ENCODE measurements around the gene FAT4. TPM values are rescaled to one million over a fixed set of nuclear protein-coding genes. Genes with fewer than 3 reads are reported as not detected.

FAT4 gene
- total RNA-seq, 1 experiment from 2014 or later: 4.5 TPM

DNA sequence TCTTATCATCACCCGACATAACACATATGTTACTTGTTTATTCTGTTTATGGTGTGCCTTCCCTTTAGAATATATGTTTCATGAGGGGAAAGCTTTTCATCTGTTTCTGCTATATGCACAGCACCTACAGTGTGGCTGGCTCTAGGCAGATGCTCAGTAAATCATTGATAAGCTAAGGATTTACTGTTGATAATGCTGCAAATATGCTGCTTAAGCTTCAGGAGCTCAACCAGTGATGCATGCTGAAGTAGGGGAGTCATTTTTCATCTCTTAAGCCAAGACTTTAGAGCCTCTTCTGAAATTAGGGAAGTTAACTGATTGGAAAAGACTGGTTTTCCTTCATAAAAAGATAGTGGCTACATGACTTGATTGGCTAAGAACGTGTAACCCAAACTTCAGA is 16.4 kb downstream of the FAT4 start:
- ChIA-PET POLR2A (ENCODE audit: unreplicated experiment) (no interaction called here), CTCF (no interaction called here)
- Histone ChIP-seq H3K9me3 (ENCODE audit: insufficient read depth, low read depth) (no peaks in the 10 kb centered on the region), H4K20me1 (ENCODE audit: insufficient read depth) (no peaks in the 10 kb centered on the region; the same call in 1 of the 2 replicates), H3K9me2 (ENCODE audit: insufficient read depth) (no peaks in the 10 kb centered on the region), H3K27ac (no peak overlapping the region), H3K4me3 (no peak overlapping the region), H3K4me1 (replicated peaks; ENCODE audit: insufficient read depth) (no peaks in the 10 kb centered on the region), H3F3A (ENCODE audit: insufficient read depth, low read depth) (no peaks in the 10 kb centered on the region), H3K4me2 (no peak overlapping the region), H3K36me3 (ENCODE audit: low read depth) (no peaks in the 10 kb centered on the region), H3K27me3 (ENCODE audit: insufficient read depth, low read depth) (no peaks in the 10 kb centered on the region), H2AFZ (no peak overlapping the region), H3K79me2 (ENCODE audit: low read depth) (no peaks in the 10 kb centered on the region)
- no TSS peak for BruUV-seq (replicated peaks)
- TF ChIP-seq EZH2 (IDR thresholded peaks at IDR 0.05; ENCODE audit: low read depth): no peak
- no peak for TF ChIP-seq CTCF (conservative IDR thresholded peaks at IDR 0.05)
- DNase-seq: no peak
- intact Hi-C loops (cut with micrococcal nuclease; ENCODE audit: unreplicated experiment): no loop called here

DNA sequence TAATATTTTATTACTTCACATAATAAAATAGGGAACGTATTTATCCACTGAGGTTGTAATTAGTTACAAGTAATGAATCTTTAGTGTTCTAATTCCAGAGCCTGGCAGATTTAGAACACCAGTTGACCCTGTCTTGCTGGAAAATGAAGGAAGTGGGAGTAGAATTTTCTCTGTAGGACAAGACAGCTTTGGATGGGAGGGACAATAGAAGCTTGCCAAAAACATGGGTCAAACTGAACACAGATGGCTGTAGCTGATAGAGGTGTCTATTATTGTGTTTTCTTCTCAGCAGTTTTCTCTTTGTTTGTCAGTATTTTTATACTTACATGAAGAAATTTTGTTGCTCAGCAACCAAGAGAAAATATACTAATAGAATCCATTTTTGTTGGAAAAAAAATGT is 20.2 kb downstream of the FAT4 start:
- H3K27ac ChIP-seq: no peak overlapping the region
- TF ChIP-seq CTCF (conservative IDR thresholded peaks at IDR 0.05) (no peak), EZH2 (IDR thresholded peaks at IDR 0.05; ENCODE audit: low read depth) (no peak)
- H3F3A ChIP-seq (ENCODE audit: insufficient read depth, low read depth): no peaks in the 10 kb centered on the region
- H3K4me3 ChIP-seq: no peak overlapping the region
- H3K27me3 ChIP-seq (ENCODE audit: insufficient read depth, low read depth): no peaks in the 10 kb centered on the region
- no peaks in the 10 kb centered on the region for H3K79me2 ChIP-seq (ENCODE audit: low read depth)
- H3K4me1 ChIP-seq (replicated peaks; ENCODE audit: insufficient read depth): no peaks in the 10 kb centered on the region
- H4K20me1 ChIP-seq (ENCODE audit: insufficient read depth): no peaks in the 10 kb centered on the region; the same call in 1 of the 2 replicates
- POLR2A ChIA-PET (ENCODE audit: unreplicated experiment): no interaction called here
- H3K9me3 ChIP-seq (ENCODE audit: insufficient read depth, low read depth): no peaks in the 10 kb centered on the region
- CTCF ChIA-PET: no interaction called here
- DNase-seq: no peak
- no peaks in the 10 kb centered on the region for H3K36me3 ChIP-seq (ENCODE audit: low read depth)
- no peak overlapping the region for H3K4me2 ChIP-seq
- no peaks in the 10 kb centered on the region for H3K9me2 ChIP-seq (ENCODE audit: insufficient read depth)
- intact Hi-C loops (cut with micrococcal nuclease; ENCODE audit: unreplicated experiment): no loop called here
- no TSS peak for BruUV-seq (replicated peaks)
- no peak overlapping the region for H2AFZ ChIP-seq

DNA sequence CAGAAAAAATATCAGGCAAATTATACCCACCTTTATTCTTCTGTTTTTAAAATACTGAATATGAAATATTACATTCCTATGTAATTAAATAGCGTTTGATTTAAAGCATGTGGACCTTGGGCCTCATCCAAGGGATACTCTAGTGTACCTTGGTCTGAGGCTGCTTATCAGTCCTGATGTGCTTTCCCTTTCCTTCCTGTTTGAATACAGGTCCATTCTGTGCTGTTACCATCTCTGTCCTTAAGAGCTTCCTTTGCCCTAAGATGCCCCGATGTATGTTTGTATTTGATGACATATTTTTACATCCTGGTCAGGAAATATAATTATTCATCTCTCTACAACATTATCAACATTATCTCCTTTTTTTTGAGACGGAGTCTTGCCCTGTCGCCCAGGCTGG is 24.1 kb downstream of the FAT4 start:
- no peaks in the 10 kb centered on the region; the same call in 1 of the 2 replicates for H4K20me1 ChIP-seq (ENCODE audit: insufficient read depth)
- no peak overlapping the region for H3K27ac ChIP-seq
- no peak overlapping the region for H3K4me2 ChIP-seq
- no peaks in the 10 kb centered on the region for H3K79me2 ChIP-seq (ENCODE audit: low read depth)
- no peak overlapping the region for H3K4me3 ChIP-seq
- DNase-seq: no peak
- H3K27me3 ChIP-seq (ENCODE audit: insufficient read depth, low read depth): no peaks in the 10 kb centered on the region
- TF ChIP-seq CTCF (conservative IDR thresholded peaks at IDR 0.05): no peak
- TF ChIP-seq EZH2 (IDR thresholded peaks at IDR 0.05; ENCODE audit: low read depth): no peak
- H3K9me3 ChIP-seq (ENCODE audit: insufficient read depth, low read depth): no peaks in the 10 kb centered on the region
- intact Hi-C loops (cut with micrococcal nuclease; ENCODE audit: unreplicated experiment): no loop called here
- no TSS peak for BruUV-seq (replicated peaks)
- no peak overlapping the region for H2AFZ ChIP-seq
- no peaks in the 10 kb centered on the region for H3F3A ChIP-seq (ENCODE audit: insufficient read depth, low read depth)
- ChIA-PET POLR2A (ENCODE audit: unreplicated experiment) (no interaction called here), CTCF (no interaction called here)
- no peaks in the 10 kb centered on the region for H3K9me2 ChIP-seq (ENCODE audit: insufficient read depth)
- no peaks in the 10 kb centered on the region for H3K4me1 ChIP-seq (replicated peaks; ENCODE audit: insufficient read depth)
- no peaks in the 10 kb centered on the region for H3K36me3 ChIP-seq (ENCODE audit: low read depth)

Data from PC-9 (cell line).